H9 (cell line): ENCODE data around the gene TOX4. TPM values are rescaled to one million over a fixed set of nuclear protein-coding genes. Genes with fewer than 3 reads are reported as not detected.

ENCODE experiments used
- DNase-seq: peaks from one replicate; pipeline ENCODE4 v3.0.0-alpha.2; 2017
- H2AFZ ChIP-seq: one replicate; pipeline ENCODE4 v1.6.1; 2013; ENCODE audit warnings: mild to moderate bottlenecking, low read length, control low read depth, moderate library complexity
- H2AK5ac ChIP-seq: 2 replicates; pipeline ENCODE4 v1.6.1; 2013; ENCODE audit warnings: low read length, control low read depth, mixed read lengths; ENCODE audit not compliant: insufficient read length
- H2BK120ac ChIP-seq: one replicate; pipeline ENCODE4 v1.6.1; 2013; ENCODE audit warnings: low read depth, mild to moderate bottlenecking, low read length, control low read depth, inconsistent platforms; ENCODE audit not compliant: poor library complexity, severe bottlenecking
- H2BK12ac ChIP-seq: 2 replicates; pipeline ENCODE4 v1.6.1; 2013; ENCODE audit warnings: low read length, control low read depth, mixed read lengths, low read depth; ENCODE audit not compliant: insufficient read length
- H2BK15ac ChIP-seq: 2 replicates; pipeline ENCODE4 v1.6.1; 2013; ENCODE audit warnings: low read depth, low read length, control low read depth
- H2BK20ac ChIP-seq: one replicate; pipeline ENCODE4 v1.6.1; 2013; ENCODE audit warnings: low read depth, mild to moderate bottlenecking, low read length, control low read depth, inconsistent platforms; ENCODE audit not compliant: poor library complexity, severe bottlenecking
- H2BK5ac ChIP-seq: 2 replicates; pipeline ENCODE4 v1.6.1; 2013; ENCODE audit warnings: low read length, control low read depth, mixed read lengths; ENCODE audit not compliant: insufficient read length
- H3K14ac ChIP-seq: 2 replicates; pipeline ENCODE4 v1.6.1; 2013; ENCODE audit warnings: low read length, control low read depth; ENCODE audit not compliant: insufficient read depth
- H3K18ac ChIP-seq: 2 replicates; pipeline ENCODE4 v1.6.1; 2013; ENCODE audit warnings: low read depth, mild to moderate bottlenecking, mixed read lengths, low read length, control low read depth; ENCODE audit not compliant: insufficient read length
- H3K23ac ChIP-seq: 2 replicates; pipeline ENCODE4 v1.6.1; 2013; ENCODE audit warnings: low read length, control low read depth, mixed read lengths, low read depth; ENCODE audit not compliant: insufficient read length
- H3K23me2 ChIP-seq: 2 replicates; pipeline ENCODE4 v1.6.1; 2013; ENCODE audit warnings: low read depth, mild to moderate bottlenecking, mixed read lengths, low read length, control low read depth; ENCODE audit not compliant: insufficient read length, poor library complexity, severe bottlenecking
- H3K27ac ChIP-seq: 2 replicates; pipeline ENCODE4 v1.5.1; 2013; ENCODE audit warnings: low read length, control low read depth, mixed read lengths, low read depth; ENCODE audit not compliant: insufficient read length
- H3K27me3 ChIP-seq: 2 replicates; pipeline ENCODE4 v1.6.1; 2013; ENCODE audit warnings: low read length, control low read depth, inconsistent platforms; ENCODE audit not compliant: insufficient read depth
- H3K4ac ChIP-seq: 2 replicates; pipeline ENCODE4 v1.6.1; 2013; ENCODE audit warnings: low read depth, mild to moderate bottlenecking, control low read depth, inconsistent platforms, low read length, moderate library complexity
- H3K4me1 ChIP-seq: 2 replicates; pipeline ENCODE4 v1.6.1; 2013; ENCODE audit warnings: low read length, control low read depth, inconsistent platforms; ENCODE audit not compliant: insufficient read depth
- H3K4me2 ChIP-seq: 2 replicates; pipeline ENCODE4 v1.6.1; 2013; ENCODE audit warnings: low read length, control low read depth, mixed read lengths; ENCODE audit not compliant: insufficient read length, insufficient read depth
- H3K56ac ChIP-seq: 2 replicates; pipeline ENCODE4 v1.6.1; 2013; ENCODE audit warnings: low read depth, mild to moderate bottlenecking, mixed read lengths, low read length, control low read depth; ENCODE audit not compliant: insufficient read length
- H3K79me1 ChIP-seq: 2 replicates; pipeline ENCODE4 v1.6.1; 2013; ENCODE audit warnings: low read depth, mild to moderate bottlenecking, moderate library complexity, low read length, control low read depth, inconsistent platforms; ENCODE audit not compliant: insufficient read depth, poor library complexity, severe bottlenecking
- H3K79me2 ChIP-seq: 2 replicates; pipeline ENCODE4 v1.6.1; 2013; ENCODE audit warnings: low read length, control low read depth, inconsistent platforms; ENCODE audit not compliant: insufficient read depth
- H3K9ac ChIP-seq: 2 replicates; pipeline ENCODE4 v1.6.1; 2013; ENCODE audit warnings: low read length, control low read depth, mixed read lengths; ENCODE audit not compliant: insufficient read length; ENCODE audit errors: extremely low read depth
- H3K9me3 ChIP-seq: one replicate; pipeline ENCODE4 v1.6.1; 2013; ENCODE audit warnings: low read depth, low read length, inconsistent platforms; ENCODE audit not compliant: control insufficient read depth
- H3T11ph ChIP-seq: one replicate; pipeline ENCODE4 v1.6.1; 2013; ENCODE audit warnings: mild to moderate bottlenecking, low read length, control low read depth, inconsistent platforms
- H4K20me1 ChIP-seq: one replicate; pipeline ENCODE4 v1.6.1; 2013; ENCODE audit not compliant: control insufficient read depth, insufficient read length, insufficient read depth
- H4K5ac ChIP-seq: 2 replicates; pipeline ENCODE4 v1.6.1; 2013; ENCODE audit warnings: low read depth, mild to moderate bottlenecking, mixed read lengths, low read length, control low read depth; ENCODE audit not compliant: insufficient read length
- H4K8ac ChIP-seq: replicated peaks from 2 replicates; pipeline ENCODE4 v1.6.1; 2013; ENCODE audit warnings: low read length, control low read depth, mixed read lengths, low read depth; ENCODE audit not compliant: insufficient read length
- H4K91ac ChIP-seq: 2 replicates; pipeline ENCODE4 v1.6.1; 2013; ENCODE audit warnings: low read depth, mild to moderate bottlenecking, moderate library complexity, mixed read lengths, low read length, control low read depth; ENCODE audit not compliant: insufficient read length
- H3K27ac Mint-ChIP-seq, 3 experiments: 2 replicates in 2 of 3; 3 replicates in 1 of 3; pipeline ENCODE4 v1.8.0; 2020 to 2021; ENCODE audit warnings: mixed read lengths in 3 of 3, mild to moderate bottlenecking in 1 of 3, moderate library complexity in 1 of 3
- H3K27me3 Mint-ChIP-seq: 2 replicates; pipeline ENCODE4 v1.8.0; 2021; ENCODE audit warnings: low read depth, mild to moderate bottlenecking, moderate library complexity, mixed read lengths
- H3K36me3 Mint-ChIP-seq, 3 experiments: 2 replicates in 2 of 3; 3 replicates in 1 of 3; pipeline ENCODE4 v1.8.0; 2020 to 2021; ENCODE audit warnings: low read depth in 3 of 3, mixed read lengths in 3 of 3; ENCODE audit not compliant: insufficient read depth in 1 of 3
- H3K4me1 Mint-ChIP-seq, 2 experiments: 2 replicates each; pipeline ENCODE4 v1.8.0; 2020; ENCODE audit warnings: mixed read lengths in 2 of 2
- H3K4me3 Mint-ChIP-seq, 2 experiments: 2 replicates in 1 of 2; 3 replicates in 1 of 2; pipeline ENCODE4 v1.8.0; 2020 to 2021; ENCODE audit warnings: mild to moderate bottlenecking in 2 of 2, mixed read lengths in 2 of 2, moderate library complexity in 1 of 2
- H3K9me3 Mint-ChIP-seq, 2 experiments: 2 replicates in 1 of 2; 3 replicates in 1 of 2; pipeline ENCODE4 v1.8.0; 2020; ENCODE audit warnings: mild to moderate bottlenecking in 2 of 2, mixed read lengths in 2 of 2, moderate library complexity in 1 of 2
- WGBS: extraction: QIAGEN DNeasy Blood & Tissue Kit; methylation state at CpG from one replicate; pipeline ENCODE4 v1.1.7; 2013; ENCODE audit warnings: missing lambda C conversion rate, low lambda C conversion rate, mixed read lengths; ENCODE audit not compliant: insufficient read length; ENCODE audit errors: extremely low coverage; 5-methylcytosine and 5-hydroxymethylcytosine counted together
- total RNA-seq: library from RNA; stranded (reverse); gene quantifications from 2 replicates; pipeline ENCODE4 v1.2.1, GENCODE V29; 2021
- TF ChIP-seq, protein P1 (sequence below): fragments of 200-600 bp; sonication (generic); conservative IDR thresholded peaks from 3 replicates; pipeline ENCODE4 v1.8.0; 2021; ENCODE audit warnings: antibody characterized with exemption, mild to moderate bottlenecking

The TOX4 gene
- total RNA-seq, 1 experiment from 2014 or later = 64.7 TPM

DNA sequence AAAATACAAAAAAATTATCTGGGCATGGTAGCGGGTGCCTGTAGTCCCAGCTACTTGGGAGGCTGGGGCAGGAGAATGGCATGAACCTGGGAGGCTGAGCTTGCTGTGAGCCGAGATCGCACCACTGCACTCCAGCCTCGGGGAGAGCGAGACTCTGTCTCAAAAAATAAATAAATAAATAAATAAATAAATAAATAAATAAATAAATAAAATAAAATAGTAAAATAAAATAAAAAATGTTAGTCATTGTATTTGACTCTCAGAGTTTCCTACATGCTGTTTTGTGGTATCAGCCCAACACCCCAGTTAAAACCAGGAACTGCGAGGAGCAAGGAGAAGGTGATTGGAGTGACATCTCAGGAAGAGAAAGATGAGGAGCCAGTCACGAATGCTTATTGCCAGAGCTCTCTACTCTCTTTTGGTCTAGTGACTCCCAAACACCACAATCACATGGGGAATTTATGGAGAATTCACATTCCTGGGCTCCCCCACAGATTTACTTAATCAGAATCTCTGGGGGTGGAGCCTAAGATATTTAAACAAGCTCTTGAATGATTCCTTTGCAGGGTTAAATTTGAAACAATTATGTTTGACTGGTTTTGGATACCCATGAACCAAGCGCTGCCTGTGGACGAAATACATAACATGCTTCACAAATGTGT, 64.5 kb downstream of the TOX4 start:
- Histone ChIP-seq H2AFZ (no peak overlapping the region), H3K4ac (no peak overlapping the region), H2BK12ac (peak overlapping the region; percentile 76), H4K91ac (no peak overlapping the region), H3K23ac (no peak overlapping the region), H2BK5ac (no peak overlapping the region), H2BK20ac (no peak overlapping the region), H3T11ph (no peak overlapping the region), H3K14ac (no peak overlapping the region; the same call in 1 of the 2 replicates), H3K9me3 (no peaks in the 10 kb centered on the region), H3K27me3 (no peaks in the 10 kb centered on the region), H3K23me2 (peaks cover 4% of the 10 kb centered on the region), H2BK120ac (no peak overlapping the region), H2BK15ac (no peak overlapping the region), H3K56ac (no peak overlapping the region), H3K79me2 (no peaks in the 10 kb centered on the region; the same call in 1 of the 2 replicates), H3K18ac (no peak overlapping the region), H2AK5ac (no peak overlapping the region), H4K5ac (no peak overlapping the region), H3K9ac (no peak overlapping the region), H3K27ac (no peak overlapping the region), H3K4me1 (peaks cover 4% of the 10 kb centered on the region; the same call in 1 of the 2 replicates), H3K79me1 (no peaks in the 10 kb centered on the region), H3K4me2 (no peak overlapping the region), H4K8ac (no peak overlapping the region), H4K20me1 (no peaks in the 10 kb centered on the region)
- Mint-ChIP-seq H3K27ac (peak overlapping the region; percentile 63 to 98 (median 75); a peak in 5 of 7 replicates), H3K4me3 (peak overlapping the region in 1 of 2 experiments; percentile 34; a peak in 2 of 5 replicates), H3K4me1 (peaks cover 43 to 57% of the 10 kb centered on the region in 2 experiments), H3K36me3 (no peaks in the 10 kb centered on the region; a peak in 1 of 7 replicates), H3K27me3 (no peaks in the 10 kb centered on the region), H3K9me3 (peaks cover 3 to 4% of the 10 kb centered on the region in 2 experiments; a peak in 2 of 5 replicates)
- DNase-seq = no peak
- WGBS = no CpG with 5 or more reads among the region's 9 CpGs
- TF ChIP-seq, protein P1, sequence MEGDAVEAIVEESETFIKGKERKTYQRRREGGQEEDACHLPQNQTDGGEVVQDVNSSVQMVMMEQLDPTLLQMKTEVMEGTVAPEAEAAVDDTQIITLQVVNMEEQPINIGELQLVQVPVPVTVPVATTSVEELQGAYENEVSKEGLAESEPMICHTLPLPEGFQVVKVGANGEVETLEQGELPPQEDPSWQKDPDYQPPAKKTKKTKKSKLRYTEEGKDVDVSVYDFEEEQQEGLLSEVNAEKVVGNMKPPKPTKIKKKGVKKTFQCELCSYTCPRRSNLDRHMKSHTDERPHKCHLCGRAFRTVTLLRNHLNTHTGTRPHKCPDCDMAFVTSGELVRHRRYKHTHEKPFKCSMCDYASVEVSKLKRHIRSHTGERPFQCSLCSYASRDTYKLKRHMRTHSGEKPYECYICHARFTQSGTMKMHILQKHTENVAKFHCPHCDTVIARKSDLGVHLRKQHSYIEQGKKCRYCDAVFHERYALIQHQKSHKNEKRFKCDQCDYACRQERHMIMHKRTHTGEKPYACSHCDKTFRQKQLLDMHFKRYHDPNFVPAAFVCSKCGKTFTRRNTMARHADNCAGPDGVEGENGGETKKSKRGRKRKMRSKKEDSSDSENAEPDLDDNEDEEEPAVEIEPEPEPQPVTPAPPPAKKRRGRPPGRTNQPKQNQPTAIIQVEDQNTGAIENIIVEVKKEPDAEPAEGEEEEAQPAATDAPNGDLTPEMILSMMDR = no peak
